MCF 10A (cell line): ENCODE data around the gene TAOK1. TPM values are rescaled to one million over a fixed set of nuclear protein-coding genes. Genes with fewer than 3 reads are reported as not detected.

ENCODE experiments used
- BruUV-seq: library from RNA; stranded (reverse); fragments of 400-500 nt; replicated peaks from 2 replicates; lab custom pipeline; 2021; lab: Mats Ljungman, UMichigan
- CTCF ChIA-PET: fragments of 300-600 bp; sonication (Branson Sonifier 250); formaldehyde crosslinking; extraction: SDS; loops from one replicate; lab custom pipeline; 2021; ENCODE audit warnings: antibody characterized with exemption, inconsistent platforms; lab: Yijun Ruan, JAX
- POLR2A ChIA-PET: fragments of 300-600, 350-650 bp; sonication (Branson Sonifier 250); formaldehyde crosslinking; extraction: SDS; loops from one replicate; lab custom pipeline; 2020; ENCODE audit warnings: antibody characterized with exemption, inconsistent platforms; lab: Yijun Ruan, JAX
- DNase-seq: peaks from one replicate; pipeline ENCODE4 v3.0.0-alpha.2; 2018; ENCODE audit not compliant: unreplicated experiment
- H3K27ac Mint-ChIP-seq: one replicate; pipeline ENCODE4 v1.8.0; 2022; ENCODE audit warnings: mild to moderate bottlenecking, low read depth, mixed read lengths; ENCODE audit not compliant: unreplicated experiment
- H3K27me3 Mint-ChIP-seq: one replicate; pipeline ENCODE4 v1.8.0; 2022; ENCODE audit warnings: mixed read lengths; ENCODE audit not compliant: insufficient read depth, unreplicated experiment
- H3K36me3 Mint-ChIP-seq: one replicate; pipeline ENCODE4 v1.8.0; 2022; ENCODE audit warnings: mild to moderate bottlenecking, moderate library complexity, mixed read lengths; ENCODE audit not compliant: insufficient read depth, unreplicated experiment
- H3K4me1 Mint-ChIP-seq: one replicate; pipeline ENCODE4 v1.8.0; 2022; ENCODE audit warnings: mixed read lengths; ENCODE audit not compliant: insufficient read depth, unreplicated experiment
- H3K4me3 Mint-ChIP-seq: one replicate; pipeline ENCODE4 v1.8.0; 2022; ENCODE audit warnings: mild to moderate bottlenecking, moderate library complexity, mixed read lengths; ENCODE audit not compliant: unreplicated experiment
- H3K9me3 Mint-ChIP-seq: one replicate; pipeline ENCODE4 v1.8.0; 2022; ENCODE audit warnings: mixed read lengths; ENCODE audit not compliant: unreplicated experiment
- intact Hi-C: fragments of 100-400 bp; cut with micrococcal nuclease; formaldehyde crosslinking; loops from 2 replicates; pipeline ENCODE4 v1.14.1; 2022
- total RNA-seq: library from RNA; stranded (reverse); gene quantifications from 2 replicates; pipeline ENCODE4 v1.2.3, GENCODE V29; 2022
- TF ChIP-seq, protein P1 (sequence below): fragments of 200-600 bp; IDR thresholded peaks from one replicate; pipeline ENCODE4 v1.8.0; 2022; ENCODE audit warnings: antibody characterized with exemption, mild to moderate bottlenecking; ENCODE audit not compliant: unreplicated experiment

Gene TAOK1
- total RNA-seq, 1 experiment from 2014 or later, result 68.7 TPM

DNA sequence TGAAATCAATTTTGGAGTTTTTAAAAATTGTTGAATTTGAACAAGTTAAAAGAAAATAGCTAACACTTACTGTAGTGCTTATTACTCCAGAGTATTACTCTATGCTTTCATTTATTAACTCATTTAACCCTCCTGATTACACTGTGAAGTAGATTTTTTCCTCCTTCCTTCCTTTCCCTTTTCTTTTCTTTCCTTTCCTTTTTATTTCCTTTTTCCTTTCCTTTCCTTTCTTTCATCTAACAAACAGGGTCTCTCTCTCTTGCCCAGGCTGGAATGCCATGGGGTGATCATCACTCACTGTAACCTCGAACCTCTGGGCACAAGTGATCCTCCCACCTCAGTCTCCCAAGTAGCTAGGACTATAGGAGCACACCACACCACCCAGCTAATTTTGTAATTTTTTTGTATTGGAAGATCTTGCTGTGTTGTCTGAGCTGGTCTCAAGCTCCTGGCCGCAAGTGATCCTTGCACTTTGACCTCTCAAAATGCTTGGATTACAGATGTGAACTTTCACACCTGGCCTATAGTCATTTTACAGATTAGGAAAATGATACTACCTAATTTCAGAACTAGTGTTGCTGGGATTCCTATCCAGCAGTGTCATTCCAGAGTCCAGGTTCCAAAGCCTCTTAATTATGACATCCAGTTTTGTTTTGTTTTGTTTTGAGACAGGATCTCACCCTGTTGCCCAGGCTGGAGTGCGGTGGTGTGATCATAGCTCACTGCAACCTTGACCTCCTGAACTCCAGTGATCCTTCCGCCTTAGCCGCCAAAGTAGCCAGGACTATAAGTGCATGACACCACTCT lies 59.9 kb downstream of the TAOK1 start:
- BruUV-seq, result no TSS peak
- no peak for DNase-seq
- TF ChIP-seq, protein P1, sequence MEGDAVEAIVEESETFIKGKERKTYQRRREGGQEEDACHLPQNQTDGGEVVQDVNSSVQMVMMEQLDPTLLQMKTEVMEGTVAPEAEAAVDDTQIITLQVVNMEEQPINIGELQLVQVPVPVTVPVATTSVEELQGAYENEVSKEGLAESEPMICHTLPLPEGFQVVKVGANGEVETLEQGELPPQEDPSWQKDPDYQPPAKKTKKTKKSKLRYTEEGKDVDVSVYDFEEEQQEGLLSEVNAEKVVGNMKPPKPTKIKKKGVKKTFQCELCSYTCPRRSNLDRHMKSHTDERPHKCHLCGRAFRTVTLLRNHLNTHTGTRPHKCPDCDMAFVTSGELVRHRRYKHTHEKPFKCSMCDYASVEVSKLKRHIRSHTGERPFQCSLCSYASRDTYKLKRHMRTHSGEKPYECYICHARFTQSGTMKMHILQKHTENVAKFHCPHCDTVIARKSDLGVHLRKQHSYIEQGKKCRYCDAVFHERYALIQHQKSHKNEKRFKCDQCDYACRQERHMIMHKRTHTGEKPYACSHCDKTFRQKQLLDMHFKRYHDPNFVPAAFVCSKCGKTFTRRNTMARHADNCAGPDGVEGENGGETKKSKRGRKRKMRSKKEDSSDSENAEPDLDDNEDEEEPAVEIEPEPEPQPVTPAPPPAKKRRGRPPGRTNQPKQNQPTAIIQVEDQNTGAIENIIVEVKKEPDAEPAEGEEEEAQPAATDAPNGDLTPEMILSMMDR, result no peak
- intact Hi-C loops, result loop anchor here (10.0 kb wide), 1 partner anchor 55 kb away; the partner anchor contains the start of gene TAOK1
- Mint-ChIP-seq H3K36me3 (peaks cover 36% of the 10 kb centered on the region), H3K4me3 (no peak overlapping the region), H3K27me3 (no peaks in the 10 kb centered on the region), H3K9me3 (no peaks in the 10 kb centered on the region), H3K4me1 (peaks cover 19% of the 10 kb centered on the region), H3K27ac (no peak overlapping the region)
- CTCF ChIA-PET, result no interaction called here
- POLR2A ChIA-PET, result interaction anchor here (0.7 to 1.8 kb wide), 6 partner anchors 9 to 805 kb away, joined by 3 to 7 read pairs (median 4); partner anchors contain the start of genes BLTP2 and TAOK1

- TF ChIP-seq, protein P1, result no peak
- H3K27ac Mint-ChIP-seq, result no peak overlapping the region
- intact Hi-C loops, result no loop called here
- H3K27me3 Mint-ChIP-seq, result no peaks in the 10 kb centered on the region
- CTCF ChIA-PET, result interaction anchor here (0.6 to 0.7 kb wide), 2 partner anchors 49 to 328 kb away, joined by 3 to 4 read pairs; no protein-coding TSS in a partner anchor
- POLR2A ChIA-PET, result no interaction called here
- H3K4me3 Mint-ChIP-seq, result no peak overlapping the region
- BruUV-seq, result no TSS peak
- no peak for DNase-seq
- H3K36me3 Mint-ChIP-seq, result peaks cover 45% of the 10 kb centered on the region
- no peaks in the 10 kb centered on the region for H3K9me3 Mint-ChIP-seq
- H3K4me1 Mint-ChIP-seq, result peaks cover 8% of the 10 kb centered on the region
These were observed 61.1 kb downstream of the TAOK1 start for GRCh38 chr17:29451121-29451742.

GRCh38 chr17:29458066-29458465 lies 67.9 kb downstream of the TAOK1 start:
- Mint-ChIP-seq H3K9me3 (no peaks in the 10 kb centered on the region), H3K27me3 (no peaks in the 10 kb centered on the region), H3K4me3 (no peak overlapping the region), H3K4me1 (no peaks in the 10 kb centered on the region), H3K36me3 (peaks cover 30% of the 10 kb centered on the region), H3K27ac (no peak overlapping the region)
- TF ChIP-seq, protein P1, result no peak
- BruUV-seq, result no TSS peak
- ChIA-PET CTCF (interaction anchor here (0.6 to 1.4 kb wide), 4 partner anchors 43 to 220 kb away, joined by 3 to 5 read pairs (median 4); no protein-coding TSS in a partner anchor), POLR2A (interaction anchor here (0.7 to 0.9 kb wide), 3 partner anchors 8 to 754 kb away, joined by 3 read pairs; no protein-coding TSS in a partner anchor)
- intact Hi-C loops, result no loop called here
- no peak for DNase-seq
